K562 (cell line): ENCODE results near the gene RPS19. TPM values are rescaled to one million over a fixed set of nuclear protein-coding genes. Genes with fewer than 3 reads are reported as not detected.

Experiments used
- BRF2 ChIP-seq: IDR thresholded peaks from 3 replicates; pipeline ENCODE4 v1.6.1; 2011; ENCODE audit warnings: borderline replicate concordance, mild to moderate bottlenecking; ENCODE audit not compliant: insufficient read length, insufficient read depth
- CBX3 ChIP-seq, 2 experiments: IDR thresholded peaks; 1 replicate in 1 of 2; 2 replicates in 1 of 2; pipeline ENCODE4 v1.6.1; 2012; ENCODE audit warnings: inconsistent platforms in 2 of 2, low read length in 2 of 2, borderline replicate concordance in 1 of 2, control low read depth in 1 of 2
- GABPB1 ChIP-seq: sonication (generic); formaldehyde crosslinking; IDR thresholded peaks from 2 replicates; pipeline ENCODE4 v1.8.0; 2022; ENCODE audit warnings: mild to moderate bottlenecking, missing genetic modification reagents
- HNRNPK ChIP-seq: fragments of 200-400 bp; formaldehyde crosslinking; IDR thresholded peaks from one replicate; pipeline ENCODE4 v1.6.1; 2018; ENCODE audit warnings: mild to moderate bottlenecking, low read depth, low read length; ENCODE audit not compliant: poor library complexity, severe bottlenecking
- JUNB ChIP-seq: fragments of 450-650 bp; formaldehyde crosslinking; conservative IDR thresholded peaks from 2 replicates; pipeline ENCODE4 v1.4.0; 2020; ENCODE audit warnings: mild to moderate bottlenecking
- NCOR1 ChIP-seq: fragments of 450-650 bp; IDR thresholded peaks from 2 replicates; pipeline ENCODE4 v1.6.1; 2016; ENCODE audit warnings: mild to moderate bottlenecking, moderate library complexity
- RAD21 ChIP-seq, 2 experiments: fragments of 250-450 bp in 1 of 2; fragments of 450-650 bp in 1 of 2; sonication (Bioruptor Pico) in 1 of 2; formaldehyde crosslinking in 1 of 2; IDR thresholded peaks in 1 of 2; conservative IDR thresholded peaks in 1 of 2; 2 replicates each; pipeline versions ENCODE4 v1.4.0 to v1.8.0; 2020 to 2022; ENCODE audit warnings: mild to moderate bottlenecking in 2 of 2, moderate library complexity in 1 of 2
- RBFOX2 ChIP-seq: fragments of 200-400 bp; formaldehyde crosslinking; IDR thresholded peaks from 2 replicates; pipeline ENCODE4 v1.6.1; 2017; ENCODE audit warnings: low read depth, mild to moderate bottlenecking, low read length, moderate library complexity
- RBM22 ChIP-seq: fragments of 200-400 bp; formaldehyde crosslinking; IDR thresholded peaks from 2 replicates; pipeline ENCODE4 v1.6.1; 2018; ENCODE audit warnings: low read length, low read depth; ENCODE audit not compliant: poor library complexity, severe bottlenecking
- SMARCA5 ChIP-seq: fragments of 450-650 bp; IDR thresholded peaks from 2 replicates; pipeline ENCODE4 v1.6.1; 2016
- SMARCB1 ChIP-seq: IDR thresholded peaks from 2 replicates; pipeline ENCODE4 v1.6.1; 2011; ENCODE audit warnings: improper control_type of control experiment, low read depth; ENCODE audit not compliant: insufficient read length
- SPI1 ChIP-seq: IDR thresholded peaks from 2 replicates; pipeline ENCODE4 v1.6.1; 2011; ENCODE audit warnings: low read depth, low read length, control low read depth, borderline replicate concordance
- SRSF9 ChIP-seq: fragments of 200-400 bp; formaldehyde crosslinking; IDR thresholded peaks from 2 replicates; pipeline ENCODE4 v1.6.1; 2017; ENCODE audit warnings: low read depth, low read length, borderline replicate concordance
- TBL1XR1 ChIP-seq, 2 experiments: IDR thresholded peaks; 2 replicates each; pipeline ENCODE4 v1.6.1; 2012; ENCODE audit warnings: improper control_type of control experiment in 2 of 2, low read length in 2 of 2, mild to moderate bottlenecking in 1 of 2
- ZNF197 ChIP-seq: fragments of 200-800 bp; sonication (Bioruptor generic); IDR thresholded peaks from 2 replicates; pipeline ENCODE4 v1.6.1; 2016; ENCODE audit warnings: low read depth, missing genetic modification characterization, missing compliant biosample characterization
- ZNF584 ChIP-seq: fragments of 200-800 bp; sonication (Bioruptor generic); IDR thresholded peaks from 2 replicates; pipeline ENCODE4 v1.6.1; 2016; ENCODE audit warnings: low read depth, mild to moderate bottlenecking, missing genetic modification characterization, missing compliant biosample characterization
- ZNF79 ChIP-seq: fragments of 250-450 bp; sonication (Bioruptor Pico); IDR thresholded peaks from 2 replicates; pipeline ENCODE4 v1.4.0; 2020; ENCODE audit warnings: low read depth, mild to moderate bottlenecking, moderate library complexity
- ZSCAN32 ChIP-seq: fragments of 450-650 bp; formaldehyde crosslinking; IDR thresholded peaks from 2 replicates; pipeline ENCODE4 v1.4.0; 2020; ENCODE audit warnings: mild to moderate bottlenecking, moderate library complexity
- polyA plus RNA-seq, 8 experiments: library from polyadenylated mRNA; depleted of rRNA in 4 of 8; stranded (reverse) in 5 of 8; unstranded in 3 of 8; fragments of >200 nt; fragmentation: Nextera tagmentation in 2 of 8; fragmentation: Illumina TruSeq in 1 of 8; extraction: Ambion mirVana in 2 of 8; extraction: Trizol in 1 of 8; gene quantifications; 2 replicates each; pipeline versions ENCODE4 v1.2.1 to v1.2.3, GENCODE V29; 2011 to 2014; ENCODE audit warnings: inconsistent platforms in 1 of 8, missing spikeins in 1 of 8
- total RNA-seq, 7 experiments: library from RNA; depleted of rRNA in 6 of 7; stranded (reverse); fragments of >200 nt in 6 of 7; fragmentation: Illumina TruSeq in 2 of 7; extraction: Trizol in 2 of 7; gene quantifications; 2 replicates each; pipeline versions ENCODE4 v1.2.1 to v1.2.3, GENCODE V29; 2011 to 2021; ENCODE audit warnings: low replicate concordance in 1 of 7
- TF ChIP-seq, protein P1 (sequence below): sonication (generic); formaldehyde crosslinking; IDR thresholded peaks from 2 replicates; pipeline ENCODE4 v1.8.0; 2022; ENCODE audit warnings: missing genetic modification reagents, mild to moderate bottlenecking, borderline replicate concordance
- TF ChIP-seq, protein P2 (sequence below), 3 experiments: IDR thresholded peaks in 2 of 3; conservative IDR thresholded peaks in 1 of 3; 2 replicates each; pipeline ENCODE4 v1.5.1; 2011 to 2012; ENCODE audit warnings: low read length in 3 of 3, mild to moderate bottlenecking in 3 of 3, control low read depth in 2 of 3, improper control_type of control experiment in 1 of 3, inconsistent platforms in 1 of 3, low read depth in 1 of 3, mixed read lengths in 1 of 3, moderate library complexity in 1 of 3; ENCODE audit not compliant: insufficient read depth in 2 of 3
- TF ChIP-seq, protein P3 (sequence below): fragments of 450-650 bp; formaldehyde crosslinking; conservative IDR thresholded peaks from 2 replicates; pipeline ENCODE4 v1.4.0; 2022; ENCODE audit warnings: mild to moderate bottlenecking, missing genetic modification characterization

The RPS19 gene
- total and polyA plus RNA-seq, 9 of the 15 experiments (the other 6 are each of a cell fraction or from before 2014, with no cell fraction given), result 1,964 to 3,408 (median 2,747) TPM

GRCh38 chr19:41883821-41884733 lies 24.0 kb downstream of the RPS19 start (continued):
- no peak for TF ChIP-seq ZNF79
- TF ChIP-seq JUNB (CRISPR knock-in tag), result no peak
- no peak for TF ChIP-seq ZSCAN32
- TF ChIP-seq, protein P1, sequence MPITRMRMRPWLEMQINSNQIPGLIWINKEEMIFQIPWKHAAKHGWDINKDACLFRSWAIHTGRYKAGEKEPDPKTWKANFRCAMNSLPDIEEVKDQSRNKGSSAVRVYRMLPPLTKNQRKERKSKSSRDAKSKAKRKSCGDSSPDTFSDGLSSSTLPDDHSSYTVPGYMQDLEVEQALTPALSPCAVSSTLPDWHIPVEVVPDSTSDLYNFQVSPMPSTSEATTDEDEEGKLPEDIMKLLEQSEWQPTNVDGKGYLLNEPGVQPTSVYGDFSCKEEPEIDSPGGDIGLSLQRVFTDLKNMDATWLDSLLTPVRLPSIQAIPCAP (CRISPR knock-in tag), result no peak
- no peak for TF ChIP-seq HNRNPK
- TF ChIP-seq GABPB1 (CRISPR knock-in tag), result peak; percentile 60; the same call in 1 of the 2 replicates
- peak; percentile 99 for TF ChIP-seq SMARCA5
- peak; percentile 82 for TF ChIP-seq RBFOX2
- TF ChIP-seq SPI1, result no peak
- peak in 1 of 2 experiments; percentile 84; a peak in 2 of 3 replicates for TF ChIP-seq CBX3 (IDR thresholded peaks at IDR 0.05; ENCODE audit: borderline replicate concordance in 1 of 2, low read length in 2 of 2)
- no peak for TF ChIP-seq ZNF197 (CRISPR knock-in tag)
- TF ChIP-seq ZNF584 (CRISPR knock-in tag), result no peak
- peak; percentile 54 for TF ChIP-seq NCOR1
- TF ChIP-seq SRSF9, result no peak
- TF ChIP-seq TBL1XR1 (IDR thresholded peaks at IDR 0.05; ENCODE audit: low read length in 2 of 2), result peak in 1 of 2 experiments; percentile 55; a peak in 2 of 4 replicates
- TF ChIP-seq, protein P2, sequence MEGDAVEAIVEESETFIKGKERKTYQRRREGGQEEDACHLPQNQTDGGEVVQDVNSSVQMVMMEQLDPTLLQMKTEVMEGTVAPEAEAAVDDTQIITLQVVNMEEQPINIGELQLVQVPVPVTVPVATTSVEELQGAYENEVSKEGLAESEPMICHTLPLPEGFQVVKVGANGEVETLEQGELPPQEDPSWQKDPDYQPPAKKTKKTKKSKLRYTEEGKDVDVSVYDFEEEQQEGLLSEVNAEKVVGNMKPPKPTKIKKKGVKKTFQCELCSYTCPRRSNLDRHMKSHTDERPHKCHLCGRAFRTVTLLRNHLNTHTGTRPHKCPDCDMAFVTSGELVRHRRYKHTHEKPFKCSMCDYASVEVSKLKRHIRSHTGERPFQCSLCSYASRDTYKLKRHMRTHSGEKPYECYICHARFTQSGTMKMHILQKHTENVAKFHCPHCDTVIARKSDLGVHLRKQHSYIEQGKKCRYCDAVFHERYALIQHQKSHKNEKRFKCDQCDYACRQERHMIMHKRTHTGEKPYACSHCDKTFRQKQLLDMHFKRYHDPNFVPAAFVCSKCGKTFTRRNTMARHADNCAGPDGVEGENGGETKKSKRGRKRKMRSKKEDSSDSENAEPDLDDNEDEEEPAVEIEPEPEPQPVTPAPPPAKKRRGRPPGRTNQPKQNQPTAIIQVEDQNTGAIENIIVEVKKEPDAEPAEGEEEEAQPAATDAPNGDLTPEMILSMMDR (IDR thresholded peaks at IDR 0.05 in 2 of 3, conservative IDR thresholded peaks at IDR 0.05 in 1 of 3; ENCODE audit: insufficient read depth in 2 of 3, low read depth in 1 of 3, low read length in 3 of 3), result 0 out of 6 replicates have a peak, but pooled peaks of 1 of the 3 experiments have one; percentile 8
- TF ChIP-seq SMARCB1, result no peak
- peak; percentile 63 for TF ChIP-seq RBM22
- TF ChIP-seq, protein P3, sequence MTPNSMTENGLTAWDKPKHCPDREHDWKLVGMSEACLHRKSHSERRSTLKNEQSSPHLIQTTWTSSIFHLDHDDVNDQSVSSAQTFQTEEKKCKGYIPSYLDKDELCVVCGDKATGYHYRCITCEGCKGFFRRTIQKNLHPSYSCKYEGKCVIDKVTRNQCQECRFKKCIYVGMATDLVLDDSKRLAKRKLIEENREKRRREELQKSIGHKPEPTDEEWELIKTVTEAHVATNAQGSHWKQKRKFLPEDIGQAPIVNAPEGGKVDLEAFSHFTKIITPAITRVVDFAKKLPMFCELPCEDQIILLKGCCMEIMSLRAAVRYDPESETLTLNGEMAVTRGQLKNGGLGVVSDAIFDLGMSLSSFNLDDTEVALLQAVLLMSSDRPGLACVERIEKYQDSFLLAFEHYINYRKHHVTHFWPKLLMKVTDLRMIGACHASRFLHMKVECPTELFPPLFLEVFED (CRISPR knock-in tag), result no peak
- TF ChIP-seq RAD21 (CRISPR knock-in tag; conservative IDR thresholded peaks at IDR 0.05 in 1 of 2, IDR thresholded peaks at IDR 0.05 in 1 of 2), result no peak
- no peak for TF ChIP-seq BRF2
